Activated effector memory CD4-positive, alpha-beta T cell treated with anti-CD3 and anti-CD28 coated beads, Interleukin-2, amount 50 U/mL, for 16 hours (primary cell): Measurements from ENCODE around the gene ZBTB8OS.
"Not testable (repeated sequence)": the region's sequence is repeated elsewhere in the genome, so short reads cannot be mapped to it uniquely, and the experiment has no call there.

Experiments used
- DNase-seq: peaks from one replicate; pipeline ENCODE4 v3.0.0-alpha.2; 2020

The ZBTB8OS gene

DNA sequence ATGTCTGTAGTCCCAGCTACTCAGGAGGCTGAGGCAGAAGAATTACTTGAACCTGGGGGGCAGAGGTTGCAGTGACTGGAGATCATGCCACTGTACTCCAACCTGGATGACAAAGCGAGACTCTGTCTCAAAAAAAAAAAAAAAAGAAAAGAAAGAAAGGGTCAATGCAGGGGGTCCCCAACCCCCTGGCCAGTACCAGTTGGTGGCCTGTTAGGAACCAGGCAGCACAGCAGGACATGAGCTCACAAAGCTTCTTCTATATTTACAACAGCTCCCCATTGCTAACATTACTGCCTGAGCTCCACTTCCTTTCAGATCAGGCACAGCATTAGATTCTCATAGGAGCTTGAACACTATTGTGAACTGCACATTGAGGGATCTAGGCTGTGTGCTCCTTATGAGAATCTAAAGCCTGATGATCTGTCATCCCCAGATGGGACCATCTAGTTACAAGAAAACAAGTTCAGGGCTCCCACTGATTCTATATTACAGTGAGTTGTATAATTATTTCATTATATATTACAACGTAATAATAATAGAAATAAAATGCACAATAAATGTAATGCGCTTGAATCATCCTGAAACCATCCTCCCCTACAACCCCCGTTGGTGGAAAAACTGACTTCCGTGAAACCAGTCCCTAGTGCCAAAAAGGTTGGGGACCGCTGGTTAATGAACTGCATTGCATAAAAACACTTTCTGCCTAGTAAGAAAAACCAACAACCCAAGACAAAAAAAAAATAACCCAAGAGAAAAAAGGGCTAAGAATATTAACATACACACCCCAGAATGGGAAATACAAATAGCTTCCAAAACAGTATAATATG, 2.8 kb downstream of the ZBTB8OS start:
- peak; percentile 72 for DNase-seq

- DNase-seq = no peak
These were observed 5.9 kb downstream of the ZBTB8OS start for GRCh38 chr1:32644426-32644825.

- not testable (repeated sequence) for DNase-seq
These were observed 8.0 kb downstream of the ZBTB8OS start for GRCh38 chr1:32642292-32642827.

DNA sequence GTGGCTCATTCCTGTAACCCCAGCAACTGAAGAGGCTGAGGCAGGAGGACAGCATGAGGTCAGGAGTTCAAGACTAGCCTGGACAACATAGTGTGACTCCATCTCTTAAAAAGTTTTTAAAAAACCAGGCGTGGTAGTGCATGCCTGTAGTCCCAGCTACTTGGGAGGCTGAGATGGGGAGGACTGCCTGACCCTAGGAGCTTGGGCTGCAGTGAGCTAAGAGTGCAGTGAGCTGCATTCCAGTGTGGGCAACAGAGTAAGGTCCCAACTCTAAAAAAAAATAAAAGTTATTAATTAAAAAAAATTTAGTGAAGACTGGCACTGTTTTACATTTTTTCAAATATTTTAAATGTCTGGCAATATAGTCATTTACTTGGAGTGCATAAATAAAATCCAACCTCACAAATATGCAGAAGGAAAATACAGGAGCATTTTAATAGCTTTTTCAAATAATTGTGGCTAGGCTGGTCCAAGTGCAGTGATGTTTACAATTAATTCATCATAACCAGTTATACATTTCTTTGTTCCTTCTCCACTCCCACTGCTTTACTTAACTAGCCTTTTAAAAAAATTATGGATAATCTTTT, 10.8 kb downstream of the ZBTB8OS start:
- no peak for DNase-seq

GRCh38 chr1:32636914-32637645, 13.3 kb downstream of the ZBTB8OS start:
- no peak for DNase-seq

DNA sequence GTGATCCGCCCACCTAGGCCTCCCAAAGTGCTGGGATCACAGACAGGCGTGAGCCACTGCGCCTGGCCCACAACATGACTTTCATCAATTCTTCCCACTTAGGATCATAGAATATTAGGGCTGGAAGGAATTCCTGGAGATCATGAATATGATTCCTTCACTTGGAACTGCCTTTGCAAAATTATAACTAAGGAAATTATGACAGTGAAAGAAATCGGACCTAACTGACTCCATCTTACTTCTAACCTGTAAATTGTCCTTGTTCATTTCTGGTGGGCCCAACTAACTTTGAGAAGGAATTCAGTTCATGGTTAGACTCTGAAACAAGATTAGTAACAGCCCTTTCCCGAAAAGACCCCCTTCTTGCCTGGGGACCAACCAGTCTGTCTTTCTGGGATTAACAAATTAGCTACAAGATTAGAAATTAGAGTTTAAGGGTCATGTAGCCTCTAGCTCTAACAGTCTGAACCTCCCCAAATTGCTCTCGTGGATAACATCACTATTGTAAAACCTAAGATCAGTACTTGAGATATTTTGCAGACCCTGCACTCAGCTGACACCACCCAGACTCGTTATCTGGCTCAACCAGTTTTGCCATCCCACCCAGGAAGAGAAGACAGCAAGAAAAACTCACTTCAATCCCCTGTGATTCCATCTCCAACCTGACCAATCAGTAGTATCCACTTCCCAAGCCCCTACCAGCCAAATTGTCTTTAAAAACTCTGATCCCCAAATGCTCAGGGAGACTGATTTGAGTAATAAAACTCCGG, 14.7 kb downstream of the ZBTB8OS start:
- no peak for DNase-seq

- DNase-seq = no peak
These were observed 17.5 kb downstream of the ZBTB8OS start for GRCh38 chr1:32632829-32633228.

DNA sequence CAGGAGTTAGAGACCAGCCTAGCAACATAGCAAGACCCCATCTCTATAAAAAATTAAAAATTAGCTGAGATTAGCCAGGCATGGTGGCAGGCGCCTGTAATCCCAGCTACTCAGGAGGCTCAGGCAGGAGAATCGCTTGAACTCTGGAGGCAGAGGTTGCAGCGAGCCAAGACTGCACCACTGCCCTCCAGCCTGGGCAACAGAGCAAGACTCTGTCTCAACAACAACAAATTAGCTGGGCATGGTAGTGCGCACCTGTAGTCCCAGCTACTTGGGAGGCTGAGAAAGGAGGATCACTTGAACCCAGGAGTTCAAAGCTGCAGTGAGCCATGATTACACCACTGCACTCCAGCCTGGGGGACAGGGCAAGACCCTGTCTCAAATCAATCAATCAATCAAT, 20.2 kb downstream of the ZBTB8OS start:
- not testable (repeated sequence) for DNase-seq

- no peak for DNase-seq
These were observed 22.7 kb downstream of the ZBTB8OS start for GRCh38 chr1:32627596-32628162.

GRCh38 chr1:32626176-32626575, 24.2 kb downstream of the ZBTB8OS start:
- no peak for DNase-seq

- DNase-seq = no peak
These were observed 26.6 kb downstream of the ZBTB8OS start for GRCh38 chr1:32623775-32624174.

DNA sequence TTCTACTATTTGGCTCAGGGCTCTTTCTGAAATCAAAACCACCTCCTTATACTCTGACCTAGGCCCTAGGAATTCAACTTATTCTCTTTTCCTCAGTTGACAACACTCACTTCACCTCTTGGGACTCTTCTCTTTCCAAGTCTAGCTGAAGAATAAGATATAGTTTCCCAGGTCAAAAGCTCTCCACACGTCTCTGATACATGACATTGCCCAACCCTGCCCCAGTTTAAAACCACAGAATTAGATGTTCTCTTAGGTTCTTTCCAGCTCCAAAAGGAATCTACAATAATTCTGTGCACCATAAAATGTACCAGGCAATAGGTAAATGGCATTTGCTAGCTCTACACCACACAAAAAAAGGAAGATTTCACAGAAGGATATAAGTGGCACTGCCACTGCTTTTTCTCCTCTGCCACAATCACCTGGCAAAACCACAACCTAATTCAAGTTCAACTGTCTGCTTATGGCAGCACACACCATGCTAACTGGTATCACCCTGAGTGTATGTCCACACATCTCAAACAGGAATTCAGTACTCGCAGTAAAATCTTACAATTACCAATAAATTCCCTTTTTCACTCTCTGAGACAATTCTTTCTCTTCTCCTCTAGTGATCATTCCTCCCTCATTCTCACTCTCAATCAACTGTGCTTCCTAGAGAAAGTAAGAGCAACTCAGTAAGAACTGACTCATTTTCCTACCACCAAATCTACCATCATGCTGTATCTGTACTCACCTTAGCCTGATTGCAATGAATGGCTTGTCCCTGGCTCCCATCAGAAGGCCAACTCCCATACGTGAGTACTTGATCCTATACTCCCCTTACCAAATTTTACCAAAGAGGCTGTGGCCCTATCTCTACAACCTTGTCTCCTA, 27.3 kb downstream of the ZBTB8OS start:
- DNase-seq = no peak

GRCh38 chr1:32622205-32622604, 28.1 kb downstream of the ZBTB8OS start:
- DNase-seq = no peak

GRCh38 chr1:32619701-32620485, 30.5 kb downstream of the ZBTB8OS start:
- DNase-seq = no peak

- no peak for DNase-seq
These were observed 31.6 kb downstream of the ZBTB8OS start for GRCh38 chr1:32618673-32619221.

DNA sequence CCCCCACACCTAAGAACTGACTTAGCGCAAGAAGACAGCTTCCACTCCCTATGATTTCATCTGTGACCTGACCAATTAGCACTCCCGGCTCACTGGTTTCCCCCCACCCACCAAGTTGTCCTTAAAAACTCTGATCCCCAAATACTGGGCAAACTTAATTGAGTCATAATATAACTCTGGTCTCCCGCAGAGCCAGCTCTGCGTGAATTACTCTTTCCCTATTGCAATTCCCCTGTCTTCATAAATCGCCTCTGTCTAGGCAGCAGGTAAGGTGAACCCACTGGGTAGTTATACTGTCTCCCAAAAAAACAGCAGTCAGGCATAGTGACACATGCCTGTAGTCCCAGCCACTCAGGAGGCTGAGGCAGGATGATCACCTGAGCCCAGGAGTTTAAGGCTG, 36.9 kb downstream of the ZBTB8OS start:
- DNase-seq = no peak

DNA sequence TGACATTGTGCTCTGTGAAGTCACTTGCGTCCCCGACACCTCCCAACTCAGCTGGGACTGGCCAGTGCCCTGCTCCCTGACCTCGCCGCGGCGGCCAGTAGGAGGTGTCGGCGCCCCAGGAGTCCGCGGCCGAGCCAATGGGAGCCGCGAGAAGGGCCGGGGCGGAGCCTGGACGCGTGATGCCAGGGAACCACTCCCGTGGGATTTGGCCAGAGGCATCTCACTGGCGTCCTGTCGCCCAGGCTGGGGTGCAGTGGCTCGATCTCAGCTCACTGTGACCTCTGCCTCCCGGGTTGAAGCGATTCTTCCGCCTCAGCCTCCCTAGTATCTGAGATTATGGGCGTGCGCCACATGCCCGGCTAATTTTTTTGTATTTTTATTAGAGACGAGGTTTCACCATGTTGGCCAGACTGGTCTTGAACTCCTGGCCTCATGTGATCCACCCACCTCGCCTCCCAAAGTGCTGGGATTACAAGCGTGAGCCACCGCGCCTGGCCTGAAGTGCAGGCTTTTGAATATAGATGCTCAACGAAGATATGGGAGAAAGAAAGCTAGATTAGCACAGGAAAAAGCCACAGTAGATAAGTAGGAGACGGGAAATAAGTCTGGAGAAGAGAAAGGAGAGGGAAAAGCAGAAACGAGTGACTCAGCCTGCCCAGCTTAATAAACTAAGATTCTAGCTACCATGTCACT, 38.0 kb downstream of the ZBTB8OS start:
- DNase-seq = peak; percentile 80

DNA sequence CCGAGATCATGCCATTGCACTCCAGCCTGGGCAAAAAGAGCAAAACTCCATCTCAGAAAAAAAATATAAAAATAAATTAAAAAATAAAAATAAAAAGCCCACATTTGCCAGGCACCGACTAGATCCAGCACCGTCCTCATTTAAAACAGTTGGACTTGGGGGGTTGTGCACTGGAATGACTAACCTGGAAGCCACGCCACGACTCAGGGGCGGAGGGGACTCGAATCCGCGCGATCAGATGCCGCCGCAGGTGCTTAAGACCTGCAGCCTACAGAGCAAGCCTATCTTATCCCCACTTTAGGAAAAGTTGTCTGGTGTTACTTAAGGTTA, 38.5 kb downstream of the ZBTB8OS start:
- DNase-seq = no peak

- no peak for DNase-seq
These were observed 41.2 kb downstream of the ZBTB8OS start for GRCh38 chr1:32609180-32609579.
